WTC11 (cell line): ENCODE results near the gene CLMP. TPM values are rescaled to one million over a fixed set of nuclear protein-coding genes. Genes with fewer than 3 reads are reported as not detected.

Experiments used
- ATAC-seq: fragments of 200-7000 bp; cut with Tn5 transposase; 2 replicates; pipeline ENCODE4 v1.10.0; 2021; ENCODE audit warnings: mild to moderate bottlenecking, moderate library complexity
- CTCF ChIA-PET: fragments of 300-600 bp; sonication (Branson Sonifier 250); formaldehyde crosslinking; loops from one replicate; lab custom pipeline; 2021; ENCODE audit warnings: antibody characterized with exemption; lab: Charles Lee
- POLR2A ChIA-PET: fragments of 350-600 bp; sonication (Branson Sonifier 250); formaldehyde crosslinking; loops from one replicate; lab custom pipeline; 2021; ENCODE audit warnings: antibody characterized with exemption; lab: Charles Lee
- DNase-seq: peaks from one replicate; pipeline ENCODE4 v3.0.0; 2021; ENCODE audit warnings: low spot score
- H3K27ac Mint-ChIP-seq: 2 replicates; pipeline ENCODE4 v1.8.0; 2021; ENCODE audit warnings: mixed read lengths
- H3K27me3 Mint-ChIP-seq: 2 replicates; pipeline ENCODE4 v1.8.0; 2021; ENCODE audit warnings: low read depth, mild to moderate bottlenecking, moderate library complexity, mixed read lengths
- H3K36me3 Mint-ChIP-seq: 2 replicates; pipeline ENCODE4 v1.8.0; 2021; ENCODE audit warnings: mixed read lengths
- H3K4me1 Mint-ChIP-seq: 2 replicates; pipeline ENCODE4 v1.8.0; 2022; ENCODE audit warnings: mixed read lengths
- H3K4me3 Mint-ChIP-seq: 2 replicates; pipeline ENCODE4 v1.8.0; 2021; ENCODE audit warnings: mild to moderate bottlenecking, moderate library complexity, mixed read lengths
- H3K9me3 Mint-ChIP-seq: 2 replicates; pipeline ENCODE4 v1.8.0; 2021; ENCODE audit warnings: mixed read lengths
- CBFB ChIP-seq: sonication (generic); formaldehyde crosslinking; IDR thresholded peaks from 2 replicates; pipeline ENCODE4 v1.8.1; 2022; ENCODE audit warnings: mild to moderate bottlenecking, low read depth, missing genetic modification reagents
- CREB1 ChIP-seq: sonication (generic); formaldehyde crosslinking; IDR thresholded peaks from 2 replicates; pipeline ENCODE4 v1.8.0; 2023; ENCODE audit warnings: mild to moderate bottlenecking, missing genetic modification reagents
- CTCF ChIP-seq: fragments of 200-600 bp; IDR thresholded peaks from 2 replicates; pipeline ENCODE4 v1.8.0; 2022; ENCODE audit warnings: antibody characterized with exemption
- E2F4 ChIP-seq: sonication (generic); formaldehyde crosslinking; IDR thresholded peaks from 2 replicates; pipeline ENCODE4 v1.8.1; 2022; ENCODE audit warnings: low read depth, mild to moderate bottlenecking, moderate library complexity, missing genetic modification reagents, borderline replicate concordance
- EMX1 ChIP-seq: fragments of 250-450 bp; sonication (Bioruptor Pico); IDR thresholded peaks from 2 replicates; pipeline ENCODE4 v1.8.0; 2021; ENCODE audit warnings: mild to moderate bottlenecking
- ERG ChIP-seq: fragments of 250-450 bp; sonication (Bioruptor Pico); IDR thresholded peaks from 2 replicates; pipeline ENCODE4 v1.8.0; 2021; ENCODE audit warnings: mild to moderate bottlenecking
- ESRRA ChIP-seq: sonication (generic); formaldehyde crosslinking; IDR thresholded peaks from 2 replicates; pipeline ENCODE4 v1.8.1; 2022; ENCODE audit warnings: mild to moderate bottlenecking, missing genetic modification reagents, borderline replicate concordance
- ETV6 ChIP-seq: sonication (generic); formaldehyde crosslinking; IDR thresholded peaks from 2 replicates; pipeline ENCODE4 v1.8.1; 2022; ENCODE audit warnings: mild to moderate bottlenecking, missing genetic modification reagents
- GABPB1 ChIP-seq: sonication (generic); formaldehyde crosslinking; IDR thresholded peaks from 2 replicates; pipeline ENCODE4 v1.8.1; 2023; ENCODE audit warnings: mild to moderate bottlenecking, missing genetic modification reagents
- HMGA2 ChIP-seq: fragments of 250-450 bp; sonication (Bioruptor Pico); IDR thresholded peaks from 2 replicates; pipeline ENCODE4 v1.4.0; 2021; ENCODE audit warnings: mild to moderate bottlenecking, moderate library complexity
- KAT7 ChIP-seq: sonication (generic); formaldehyde crosslinking; IDR thresholded peaks from 2 replicates; pipeline ENCODE4 v1.8.1; 2023; ENCODE audit warnings: missing genetic modification reagents, mild to moderate bottlenecking, borderline replicate concordance
- NR2C2 ChIP-seq: sonication (generic); formaldehyde crosslinking; IDR thresholded peaks from 2 replicates; pipeline ENCODE4 v1.8.0; 2022; ENCODE audit warnings: mild to moderate bottlenecking, missing genetic modification reagents
- NR3C1 ChIP-seq: sonication (generic); formaldehyde crosslinking; conservative IDR thresholded peaks from 2 replicates; pipeline ENCODE4 v1.8.1; 2023; ENCODE audit warnings: low read depth, mild to moderate bottlenecking, missing genetic modification reagents
- PRDM15 ChIP-seq: sonication (generic); formaldehyde crosslinking; IDR thresholded peaks from 2 replicates; pipeline ENCODE4 v1.8.0; 2022; ENCODE audit warnings: missing genetic modification reagents
- PRRX2 ChIP-seq: fragments of 250-450 bp; sonication (Bioruptor Pico); IDR thresholded peaks from 2 replicates; pipeline ENCODE4 v1.8.0; 2021; ENCODE audit warnings: mild to moderate bottlenecking
- SMAD3 ChIP-seq: sonication (generic); formaldehyde crosslinking; IDR thresholded peaks from 2 replicates; pipeline ENCODE4 v1.8.0; 2022; ENCODE audit warnings: missing genetic modification reagents, mild to moderate bottlenecking, borderline replicate concordance
- TEAD1 ChIP-seq: sonication (generic); formaldehyde crosslinking; IDR thresholded peaks from 2 replicates; pipeline ENCODE4 v1.8.0; 2022; ENCODE audit warnings: mild to moderate bottlenecking, missing genetic modification reagents
- ZBTB21 ChIP-seq: sonication (generic); formaldehyde crosslinking; IDR thresholded peaks from 2 replicates; pipeline ENCODE4 v1.8.1; 2023; ENCODE audit warnings: mild to moderate bottlenecking, missing genetic modification reagents, borderline replicate concordance
- ZNF423 ChIP-seq: fragments of 250-450 bp; sonication (Bioruptor Pico); IDR thresholded peaks from 2 replicates; pipeline ENCODE4 v2.1.2; 2022; ENCODE audit warnings: mild to moderate bottlenecking, moderate library complexity
- ZNF425 ChIP-seq: fragments of 250-450 bp; sonication (Bioruptor Pico); conservative IDR thresholded peaks from 2 replicates; pipeline ENCODE4 v1.9.0; 2021; ENCODE audit warnings: mild to moderate bottlenecking
- ZNF532 ChIP-seq: fragments of 250-450 bp; sonication (Bioruptor Pico); IDR thresholded peaks from 2 replicates; pipeline ENCODE4 v1.9.0; 2021; ENCODE audit warnings: mild to moderate bottlenecking, borderline replicate concordance
- total RNA-seq: library from RNA; stranded (reverse); gene quantifications from 3 replicates; pipeline ENCODE4 v1.2.3, GENCODE V29; 2021

The CLMP gene
- total RNA-seq, 1 experiment from 2014 or later: 20.0 TPM

GRCh38 chr11:123051146-123051545 is 143.9 kb downstream of the CLMP start:
- H3K4me1 Mint-ChIP-seq: 0 out of 2 replicates have a peak, but pooled peaks cover 3% of the 10 kb centered on the region
- CTCF ChIA-PET: no interaction called here
- H3K27ac Mint-ChIP-seq: no peak overlapping the region
- DNase-seq: no peak
- no peaks in the 10 kb centered on the region for H3K27me3 Mint-ChIP-seq
- TF ChIP-seq CTCF (no peak), ZBTB21 (no peak), NR3C1 (CRISPR knock-in tag) (no peak), ETV6 (CRISPR knock-in tag) (no peak), ZNF532 (CRISPR knock-in tag) (no peak), CBFB (CRISPR knock-in tag) (no peak), GABPB1 (CRISPR knock-in tag) (no peak), ZNF423 (no peak), ESRRA (CRISPR knock-in tag) (no peak)
- TF ChIP-seq, all 79 proteins: peak for 0
- POLR2A ChIA-PET: interaction anchor here (0.7 kb wide), 1 partner anchor 11 kb away, joined by 3 read pairs; no protein-coding TSS in a partner anchor
- H3K36me3 Mint-ChIP-seq: peaks cover 11% of the 10 kb centered on the region
- no peaks in the 10 kb centered on the region for H3K9me3 Mint-ChIP-seq
- no peak for ATAC-seq
- H3K4me3 Mint-ChIP-seq: no peak overlapping the region

GRCh38 chr11:123047947-123048293 is 147.1 kb downstream of the CLMP start:
- no peak for ATAC-seq
- Mint-ChIP-seq H3K4me1 (no peaks in the 10 kb centered on the region), H3K9me3 (no peaks in the 10 kb centered on the region), H3K36me3 (no peaks in the 10 kb centered on the region), H3K27me3 (no peaks in the 10 kb centered on the region), H3K27ac (no peak overlapping the region), H3K4me3 (no peak overlapping the region)
- no peak for DNase-seq
- CTCF ChIA-PET: interaction anchor here (0.7 to 2.9 kb wide), 5 partner anchors 27 to 213 kb away, joined by 3 to 13 read pairs (median 4); no protein-coding TSS in a partner anchor
- POLR2A ChIA-PET: interaction anchor here (0.7 kb wide), 1 partner anchor 14 kb away, joined by 3 read pairs; the partner anchor contains the start of gene HSPA8
- TF ChIP-seq KAT7: no peak
- no peak for TF ChIP-seq ZNF425 (CRISPR knock-in tag)
- TF ChIP-seq PRDM15 (CRISPR knock-in tag): no peak
- no peak for TF ChIP-seq SMAD3 (CRISPR knock-in tag)
- no peak for TF ChIP-seq PRRX2 (CRISPR knock-in tag)
- TF ChIP-seq HMGA2 (CRISPR knock-in tag): no peak
- TF ChIP-seq EMX1 (CRISPR knock-in tag): no peak
- TF ChIP-seq TEAD1: no peak
- TF ChIP-seq ERG (CRISPR knock-in tag): no peak
- TF ChIP-seq E2F4 (CRISPR knock-in tag): no peak
- no peak for TF ChIP-seq CREB1
- TF ChIP-seq NR2C2 (CRISPR knock-in tag): no peak
